ENCODE measurements around the gene KLHDC1.
A peak's percentile ranks its signal among the peaks of the same experiment; 100 is the strongest.

The KLHDC1 gene

DNA sequence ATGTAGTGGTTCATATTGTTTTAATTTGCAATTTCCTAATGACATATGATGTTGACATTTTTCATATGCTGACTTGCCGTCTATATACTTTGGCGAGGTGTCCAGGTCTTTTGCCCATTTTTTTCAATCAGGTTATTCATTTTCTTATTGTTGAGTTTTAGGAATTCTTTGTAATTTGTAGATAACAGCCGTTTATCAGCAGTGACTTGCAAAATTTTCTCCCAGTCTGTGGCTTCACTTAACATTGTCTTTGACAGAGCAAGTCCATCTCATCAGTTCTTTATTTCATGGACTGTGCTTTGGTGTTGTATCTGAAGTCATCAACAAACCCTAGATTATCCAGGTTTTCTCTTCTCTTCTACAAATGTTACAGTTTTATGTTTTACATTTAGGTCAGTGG lies 62.5 kb downstream of the KLHDC1 start:
- DNase-seq = no peak

GRCh38 chr14:49761839-49762551 lies 69.1 kb downstream of the KLHDC1 start:
- Histone ChIP-seq H3K36me3 (no peaks in the 10 kb centered on the region), H3K27me3 (no peaks in the 10 kb centered on the region), H3K4me1 (no peaks in the 10 kb centered on the region), H3K4me3 (ENCODE audit: low read depth, low read length) (no peak overlapping the region), H3K9me3 (no peaks in the 10 kb centered on the region)
- no peak for TF ChIP-seq CTCF (IDR thresholded peaks at IDR 0.05; ENCODE audit: low read depth, low read length)
- DNase-seq = no peak

More for the DNA sequence above, 62.5 kb downstream of the KLHDC1 start:
- H3K9me3 ChIP-seq = no peaks in the 10 kb centered on the region
- no peaks in the 10 kb centered on the region for H3K27me3 ChIP-seq
- no peaks in the 10 kb centered on the region for H3K36me3 ChIP-seq
- H3K4me3 ChIP-seq (ENCODE audit: low read depth, low read length) = no peak overlapping the region
- TF ChIP-seq CTCF (IDR thresholded peaks at IDR 0.05; ENCODE audit: low read depth, low read length) = no peak
- no peaks in the 10 kb centered on the region for H3K4me1 ChIP-seq

DNA sequence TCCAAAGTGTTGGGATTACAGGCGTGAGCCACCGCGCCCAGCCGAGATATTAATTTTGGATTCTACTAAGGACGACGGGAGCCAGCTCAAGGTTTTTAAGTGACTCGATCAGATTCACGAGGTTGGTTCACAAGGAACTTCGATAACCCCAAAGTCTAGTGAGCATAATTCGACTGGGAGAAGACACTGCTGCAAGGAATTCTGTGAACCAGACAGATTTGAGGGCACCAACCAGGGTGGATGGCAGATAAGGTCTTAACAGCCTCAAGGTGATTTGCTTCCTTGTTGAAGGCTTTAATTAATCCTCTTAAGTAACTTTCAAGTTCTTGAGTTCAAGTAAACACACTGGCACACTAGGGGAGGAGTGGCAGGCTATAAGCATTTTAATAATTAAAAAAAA lies 73.9 kb downstream of the KLHDC1 start:
- TF ChIP-seq CTCF (IDR thresholded peaks at IDR 0.05; ENCODE audit: low read depth, low read length) = no peak
- Histone ChIP-seq H3K4me3 (ENCODE audit: low read depth, low read length) (peak overlapping the region; percentile 77), H3K4me1 (no peaks in the 10 kb centered on the region), H3K27me3 (no peaks in the 10 kb centered on the region), H3K36me3 (no peaks in the 10 kb centered on the region), H3K9me3 (no peaks in the 10 kb centered on the region)
- DNase-seq = no peak

DNA sequence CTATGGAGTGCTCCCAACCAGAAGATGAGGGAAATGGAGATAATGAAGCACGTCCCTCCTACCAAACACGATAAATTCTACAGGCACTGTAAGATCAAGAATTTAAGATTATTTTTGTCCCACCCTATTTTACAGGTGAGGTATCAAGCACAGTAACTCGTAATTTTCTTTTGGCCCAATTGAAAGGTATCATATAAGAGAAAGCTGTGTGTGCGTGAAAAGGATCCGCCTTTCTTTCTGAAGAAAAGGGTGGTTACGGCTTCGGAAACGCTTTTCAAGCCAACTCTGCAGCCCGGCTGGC lies 74.3 kb downstream of the KLHDC1 start:
- Histone ChIP-seq H3K4me1 (no peaks in the 10 kb centered on the region), H3K36me3 (no peaks in the 10 kb centered on the region), H3K4me3 (ENCODE audit: low read depth, low read length) (peak overlapping the region; percentile 77), H3K9me3 (no peaks in the 10 kb centered on the region), H3K27me3 (no peaks in the 10 kb centered on the region)
- TF ChIP-seq CTCF (IDR thresholded peaks at IDR 0.05; ENCODE audit: low read depth, low read length) = no peak
- DNase-seq = no peak

- H3K4me3 ChIP-seq (ENCODE audit: low read depth, low read length) = peak within 1 kb of the TSS; percentile 94
- H3K4me1 ChIP-seq = no peaks in the 10 kb centered on the region
- no peaks in the 10 kb centered on the region for H3K9me3 ChIP-seq
- H3K36me3 ChIP-seq = no peaks in the 10 kb centered on the region
- no peak for TF ChIP-seq CTCF (IDR thresholded peaks at IDR 0.05; ENCODE audit: low read depth, low read length)
- no peaks in the 10 kb centered on the region for H3K27me3 ChIP-seq
- DNase-seq = peak; percentile 94
Observed at GRCh38 chr14:49767571-49768300, 74.8 kb downstream of the KLHDC1 start, which contains the start of gene KLHDC2. TSS of gene KLHDC2 (plus strand) at chr14:49768153. CDS start at chr14:49768469, 316 bp downstream.
